ENCODE data around the gene SIPA1L3. TPM values are rescaled to one million over a fixed set of nuclear protein-coding genes. Genes with fewer than 3 reads are reported as not detected.

The SIPA1L3 gene
- total RNA-seq, 1 experiment from 2014 or later: 66.3 TPM

GRCh38 chr19:38145623-38146022 lies 238.6 kb downstream of the SIPA1L3 start:
- Histone ChIP-seq H3K4me3 (ENCODE audit: low read depth in 2 of 2, low read length in 2 of 2) (no peak overlapping the region), H3K4me1 (ENCODE audit: control insufficient read depth, insufficient read depth, low read length) (no peaks in the 10 kb centered on the region), H3K27me3 (ENCODE audit: control insufficient read depth, insufficient read depth, low read length) (no peaks in the 10 kb centered on the region), H3K27ac (ENCODE audit: low read length) (no peak overlapping the region), H3K36me3 (ENCODE audit: control insufficient read depth, insufficient read depth, low read length) (no peaks in the 10 kb centered on the region), H3K9me3 (ENCODE audit: control insufficient read depth, insufficient read depth, low read depth, low read length) (no peaks in the 10 kb centered on the region)
- TF ChIP-seq POLR2AphosphoS5 (IDR thresholded peaks at IDR 0.05; ENCODE audit: low read depth, low read length): no peak
- no peak for TF ChIP-seq REST (IDR thresholded peaks at IDR 0.05; ENCODE audit: insufficient read depth in 1 of 2, low read depth in 2 of 2, low read length in 1 of 2)
- TF ChIP-seq CTCF (IDR thresholded peaks at IDR 0.05): no peak
- TF ChIP-seq TCF7L2 (IDR thresholded peaks at IDR 0.05; ENCODE audit: low read depth, low read length): no peak
- no peak for TF ChIP-seq SIN3A (IDR thresholded peaks at IDR 0.05; ENCODE audit: borderline replicate concordance, insufficient read depth, low read depth, low read length)
- ChIA-PET CTCF (no interaction called here), POLR2A (no interaction called here)
- intact Hi-C loops (cut with micrococcal nuclease; ENCODE audit: unreplicated experiment): no loop called here
- DNase-seq (ENCODE audit: low read depth, low spot score): no peak
- BruUV-seq (replicated peaks): no TSS peak
- in situ Hi-C loops (cut with HindIII; ENCODE audit: low pct_unique_long_range_greater_than_20kb, low sequenced_read_pairs): no loop called here
- no peak for ATAC-seq

GRCh38 chr19:38148337-38148736 lies 241.3 kb downstream of the SIPA1L3 start:
- TF ChIP-seq REST (IDR thresholded peaks at IDR 0.05; ENCODE audit: insufficient read depth in 1 of 2, low read depth in 2 of 2, low read length in 1 of 2) (no peak), SIN3A (IDR thresholded peaks at IDR 0.05; ENCODE audit: borderline replicate concordance, insufficient read depth, low read depth, low read length) (no peak), CTCF (IDR thresholded peaks at IDR 0.05) (no peak), POLR2AphosphoS5 (IDR thresholded peaks at IDR 0.05; ENCODE audit: low read depth, low read length) (no peak), TCF7L2 (IDR thresholded peaks at IDR 0.05; ENCODE audit: low read depth, low read length) (no peak)
- no TSS peak for BruUV-seq (replicated peaks)
- ATAC-seq (no peak), DNase-seq (ENCODE audit: low read depth, low spot score) (no peak)
- Histone ChIP-seq H3K27ac (ENCODE audit: low read length) (no peak overlapping the region), H3K4me1 (ENCODE audit: control insufficient read depth, insufficient read depth, low read length) (no peaks in the 10 kb centered on the region), H3K4me3 (ENCODE audit: low read depth in 2 of 2, low read length in 2 of 2) (no peak overlapping the region), H3K9me3 (ENCODE audit: control insufficient read depth, insufficient read depth, low read depth, low read length) (no peaks in the 10 kb centered on the region), H3K36me3 (ENCODE audit: control insufficient read depth, insufficient read depth, low read length) (no peaks in the 10 kb centered on the region), H3K27me3 (ENCODE audit: control insufficient read depth, insufficient read depth, low read length) (no peaks in the 10 kb centered on the region)
- ChIA-PET CTCF (no interaction called here), POLR2A (no interaction called here)
- in situ Hi-C loops (cut with HindIII; ENCODE audit: low pct_unique_long_range_greater_than_20kb, low sequenced_read_pairs): no loop called here
- intact Hi-C loops (cut with micrococcal nuclease; ENCODE audit: unreplicated experiment): no loop called here

Data from Panc1 (cell line).